HG02938 (cell line): ENCODE data around the gene QPRT.
"Not testable (repeated sequence)": the region's sequence is repeated elsewhere in the genome, so short reads cannot be mapped to it uniquely, and the experiment has no call there.

ENCODE experiments used
- ATAC-seq: cut with Tn5 transposase; IDR thresholded peaks from one replicate; pipeline ENCODE4 v1.9.1; 2021; ENCODE audit warnings: mild to moderate bottlenecking, moderate library complexity; ENCODE audit not compliant: unreplicated experiment

QPRT gene

GRCh38 chr16:29662000-29662728 lies 16.8 kb upstream of the QPRT start:
- no peak for ATAC-seq

GRCh38 chr16:29662729-29663015 lies 16.3 kb upstream of the QPRT start:
- ATAC-seq = no peak

DNA sequence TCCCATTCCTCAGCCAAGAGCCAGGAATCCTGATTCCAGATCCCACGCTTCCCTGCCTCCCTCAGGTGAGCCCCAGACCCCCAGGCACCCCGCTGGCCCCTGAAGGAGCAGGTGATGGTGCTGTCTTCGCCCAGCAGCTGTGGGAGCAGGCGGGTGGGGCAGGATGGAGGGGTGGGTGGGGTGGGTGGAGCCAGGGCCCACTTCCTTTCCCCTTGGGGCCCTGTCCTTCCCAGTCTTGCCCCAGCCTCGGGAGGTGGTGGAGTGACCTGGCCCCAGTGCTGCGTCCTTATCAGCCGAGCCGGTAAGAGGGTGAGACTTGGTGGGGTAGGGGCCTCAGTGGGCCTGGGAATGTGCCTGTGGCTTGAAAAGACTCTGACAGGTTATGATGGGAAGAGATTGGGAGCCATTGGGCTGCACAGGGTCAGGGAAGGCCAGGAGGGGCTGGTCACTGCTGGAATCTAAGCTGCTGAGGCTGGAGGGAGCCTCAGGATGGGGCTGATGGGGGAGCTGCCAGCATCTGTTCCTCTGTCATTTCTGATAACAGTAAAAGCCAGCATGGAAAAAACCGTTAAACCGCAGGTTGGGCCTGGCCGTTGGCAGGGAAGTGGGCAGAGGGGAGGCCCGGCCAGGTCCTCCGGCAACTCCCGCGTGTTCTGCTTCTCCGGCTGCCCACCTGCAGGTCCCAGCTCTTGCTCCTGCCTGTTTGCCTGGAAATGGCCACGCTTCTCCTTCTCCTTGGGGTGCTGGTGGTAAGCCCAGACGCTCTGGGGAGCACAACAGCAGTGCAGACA lies 15.8 kb upstream of the QPRT start, which contains the start of gene SPN:
TSS of gene SPN (plus strand) at position 232 of the 791 bp plus-strand sequence. CDS start at position 714, 482 bp downstream.
- ATAC-seq = no peak

DNA sequence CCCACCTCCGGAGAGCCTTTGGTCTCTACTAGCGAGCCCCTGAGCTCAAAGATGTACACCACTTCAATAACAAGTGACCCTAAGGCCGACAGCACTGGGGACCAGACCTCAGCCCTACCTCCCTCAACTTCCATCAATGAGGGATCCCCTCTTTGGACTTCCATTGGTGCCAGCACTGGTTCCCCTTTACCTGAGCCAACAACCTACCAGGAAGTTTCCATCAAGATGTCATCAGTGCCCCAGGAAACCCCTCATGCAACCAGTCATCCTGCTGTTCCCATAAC lies 15.2 kb upstream of the QPRT start:
- ATAC-seq = no peak

DNA sequence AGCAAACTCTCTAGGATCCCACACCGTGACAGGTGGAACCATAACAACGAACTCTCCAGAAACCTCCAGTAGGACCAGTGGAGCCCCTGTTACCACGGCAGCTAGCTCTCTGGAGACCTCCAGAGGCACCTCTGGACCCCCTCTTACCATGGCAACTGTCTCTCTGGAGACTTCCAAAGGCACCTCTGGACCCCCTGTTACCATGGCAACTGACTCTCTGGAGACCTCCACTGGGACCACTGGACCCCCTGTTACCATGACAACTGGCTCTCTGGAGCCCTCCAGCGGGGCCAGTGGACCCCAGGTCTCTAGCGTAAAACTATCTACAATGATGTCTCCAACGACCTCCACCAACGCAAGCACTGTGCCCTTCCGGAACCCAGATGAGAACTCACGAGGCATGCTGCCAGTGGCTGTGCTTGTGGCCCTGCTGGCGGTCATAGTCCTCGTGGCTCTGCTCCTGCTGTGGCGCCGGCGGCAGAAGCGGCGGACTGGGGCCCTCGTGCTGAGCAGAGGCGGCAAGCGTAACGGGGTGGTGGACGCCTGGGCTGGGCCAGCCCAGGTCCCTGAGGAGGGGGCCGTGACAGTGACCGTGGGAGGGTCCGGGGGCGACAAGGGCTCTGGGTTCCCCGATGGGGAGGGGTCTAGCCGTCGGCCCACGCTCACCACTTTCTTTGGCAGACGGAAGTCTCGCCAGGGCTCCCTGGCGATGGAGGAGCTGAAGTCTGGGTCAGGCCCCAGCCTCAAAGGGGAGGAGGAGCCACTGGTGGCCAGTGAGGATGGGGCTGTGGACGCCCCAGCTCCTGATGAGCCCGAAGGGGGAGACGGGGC lies 14.7 kb upstream of the QPRT start:
- no peak for ATAC-seq

GRCh38 chr16:29665294-29666077 lies 13.5 kb upstream of the QPRT start:
- ATAC-seq = no peak

DNA sequence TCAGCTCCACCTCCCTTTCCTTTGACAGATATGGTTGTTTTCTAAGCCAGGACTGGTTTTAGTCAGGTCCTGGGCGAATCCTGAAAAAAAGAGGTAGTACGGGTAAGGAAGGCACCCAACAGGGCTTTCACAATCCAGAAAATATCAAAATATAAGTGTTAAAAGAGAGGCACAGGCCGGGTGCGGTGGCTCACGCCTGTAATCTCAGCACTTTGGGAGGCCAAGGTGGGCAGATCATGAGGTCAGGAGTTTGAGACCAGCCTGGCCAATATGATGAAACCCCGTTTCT lies 11.7 kb upstream of the QPRT start:
- ATAC-seq = not testable (repeated sequence)

DNA sequence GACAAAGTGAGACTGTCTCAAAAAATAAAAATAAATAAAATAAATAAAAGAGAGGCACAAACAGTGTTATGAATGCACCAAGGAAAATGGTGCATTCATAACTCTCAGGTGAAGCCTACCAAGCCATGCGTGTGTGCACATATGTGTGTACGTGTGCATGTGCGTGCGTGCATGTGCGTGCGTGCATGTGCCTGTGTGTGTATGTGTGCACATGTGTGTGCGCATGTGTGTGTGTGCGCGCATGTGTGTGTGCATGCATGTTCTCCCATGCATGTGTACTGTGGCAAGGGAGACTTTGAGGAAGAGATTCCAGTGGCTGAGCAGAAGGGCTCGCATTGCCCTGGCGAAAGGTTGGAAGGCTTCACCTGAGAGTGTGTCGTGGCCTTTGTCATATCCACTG lies 11.2 kb upstream of the QPRT start:
- no peak for ATAC-seq

- ATAC-seq = no peak
Observed at GRCh38 chr16:29668267-29668666, 10.7 kb upstream of the QPRT start.

DNA sequence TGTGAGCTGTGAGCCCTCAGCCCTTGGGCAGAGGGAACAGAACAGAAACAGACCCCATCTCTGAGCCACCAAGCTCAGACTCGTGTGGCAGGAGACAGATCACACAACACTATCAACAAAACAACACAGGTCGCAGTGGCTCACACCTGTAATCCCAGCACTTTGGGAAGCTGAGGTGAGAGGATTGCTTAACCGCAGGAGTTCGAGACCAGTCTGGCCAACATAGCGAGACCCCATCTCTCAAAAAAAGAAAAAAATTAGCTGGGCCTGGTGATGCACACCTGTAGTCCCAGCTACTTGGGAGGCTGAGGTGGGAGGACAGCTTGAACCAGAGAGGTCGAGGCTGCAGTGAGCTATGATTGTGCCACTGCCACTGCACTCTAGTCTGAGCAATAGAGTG lies 5.5 kb upstream of the QPRT start:
- no peak for ATAC-seq

DNA sequence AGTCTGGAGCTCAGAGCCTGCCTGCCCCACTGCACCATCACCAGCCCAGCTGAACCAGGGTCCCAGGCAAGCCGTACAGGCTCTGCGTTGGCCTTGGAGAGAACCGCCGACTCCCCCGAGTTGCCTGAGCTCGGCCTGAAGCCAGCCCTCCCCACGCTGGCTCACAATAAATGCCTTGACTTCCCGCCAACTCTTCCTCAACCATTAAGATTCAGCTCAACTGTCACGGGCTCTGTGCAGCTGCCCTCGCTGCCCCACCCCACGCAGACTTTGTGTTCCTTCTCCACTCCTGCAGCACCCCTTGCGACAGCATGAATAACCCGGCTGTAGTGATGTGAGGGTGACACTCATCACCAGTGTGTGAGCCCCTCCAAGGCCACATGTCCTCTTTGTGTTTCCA lies 4.8 kb upstream of the QPRT start:
- ATAC-seq = no peak

- ATAC-seq = no peak
Observed at GRCh38 chr16:29675811-29676643, 3.0 kb upstream of the QPRT start.

DNA sequence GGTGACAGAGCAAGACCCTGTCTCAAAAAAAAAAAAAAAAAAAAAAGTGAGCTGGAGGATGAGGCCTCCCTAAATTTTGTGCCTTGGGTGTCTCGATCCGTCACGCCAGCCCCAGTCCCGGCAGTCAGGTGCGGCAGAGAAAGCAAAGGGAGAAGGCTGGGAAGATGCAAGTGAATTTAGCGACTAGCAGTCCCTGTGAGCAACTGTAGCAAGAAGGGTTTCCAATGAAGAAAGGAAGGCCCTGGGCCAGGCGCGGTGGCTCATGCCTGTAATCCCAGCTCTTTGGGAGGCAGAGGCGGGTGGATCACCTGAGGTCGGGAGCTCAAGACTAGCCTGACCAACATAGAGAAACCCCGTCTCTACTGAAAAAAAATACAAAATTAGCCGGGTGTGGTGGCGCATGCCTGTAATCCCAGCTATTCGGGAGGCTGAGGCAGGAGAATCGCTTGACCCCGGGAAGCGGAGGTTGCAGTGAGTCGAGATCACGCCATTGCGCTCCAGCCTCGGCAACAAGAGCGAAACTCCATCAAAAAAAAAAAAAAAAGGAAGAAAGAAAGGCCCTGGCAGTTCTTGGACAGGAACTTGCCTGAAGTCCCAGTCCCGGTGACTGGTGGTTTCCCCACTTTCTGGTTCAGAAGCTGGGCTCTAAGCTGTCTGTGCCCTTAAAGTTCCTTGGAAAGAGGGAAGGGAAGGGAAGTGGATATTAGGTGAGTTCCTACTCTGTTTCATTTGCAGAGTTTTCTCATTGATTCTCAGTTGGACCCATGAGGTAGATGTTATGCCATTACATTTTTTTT lies 1.8 kb upstream of the QPRT start:
- no peak for ATAC-seq

- ATAC-seq = no peak
Observed at GRCh38 chr16:29680180-29680598, 1.2 kb downstream of the QPRT start.

DNA sequence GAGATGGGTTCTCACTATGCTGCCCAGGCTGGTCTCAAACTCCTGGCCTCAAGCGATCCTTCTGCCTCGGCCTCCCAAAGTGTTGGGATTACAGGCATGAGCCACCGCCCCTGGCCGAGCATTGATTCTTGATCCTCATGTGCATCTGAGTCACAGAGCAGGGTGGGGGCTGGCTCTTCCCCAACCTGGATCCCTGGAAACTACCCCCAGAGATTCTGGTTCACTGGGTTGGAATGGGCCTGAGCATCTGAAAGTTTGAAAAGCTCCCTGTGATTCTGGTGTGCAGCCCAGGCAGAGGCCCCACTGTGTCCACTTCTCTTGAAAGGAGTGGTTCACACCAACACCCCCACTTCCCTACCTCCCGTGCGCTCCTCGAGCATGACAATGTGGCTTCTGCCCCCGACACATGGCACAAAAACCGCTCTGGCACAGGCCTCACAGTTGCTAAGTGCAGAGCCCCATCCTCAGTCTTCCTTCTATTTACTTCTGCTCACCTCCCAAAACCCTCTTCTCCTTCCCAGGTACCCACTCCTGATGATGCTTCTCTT lies 4.6 kb downstream of the QPRT start:
- no peak for ATAC-seq

GRCh38 chr16:29684679-29685078 lies 5.7 kb downstream of the QPRT start:
- ATAC-seq = no peak

GRCh38 chr16:29686740-29687332 lies 7.9 kb downstream of the QPRT start:
- no peak for ATAC-seq

- no peak for ATAC-seq
Observed at GRCh38 chr16:29687755-29688154, 8.8 kb downstream of the QPRT start.

DNA sequence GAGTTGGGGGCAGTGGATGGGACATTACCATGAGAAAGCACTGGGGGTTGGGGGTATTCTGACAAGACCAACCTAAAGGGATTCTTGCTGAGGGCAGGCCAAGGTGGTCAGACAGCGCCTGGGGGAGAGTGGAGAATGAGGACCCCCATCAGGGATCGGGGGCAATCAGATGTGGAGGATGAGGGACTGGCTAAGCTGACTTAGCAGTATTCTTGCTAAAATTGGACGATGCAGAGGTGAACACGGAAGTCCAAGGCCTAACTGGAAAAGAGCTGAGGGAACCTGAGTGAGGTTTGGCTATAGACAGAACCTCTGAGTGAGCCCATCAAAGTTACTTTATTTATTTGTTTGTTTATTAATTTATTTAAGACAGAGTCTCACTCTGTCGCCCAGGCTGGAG lies 9.2 kb downstream of the QPRT start:
- ATAC-seq = no peak
